Measurements from ENCODE around the gene LRIG1. TPM values are rescaled to one million over a fixed set of nuclear protein-coding genes. Genes with fewer than 3 reads are reported as not detected.

LRIG1 gene
- total and polyA plus RNA-seq, 2 of the 8 experiments (the other 6 are each of a cell fraction or from before 2014, with no cell fraction given), result 78.1 to 88.7 TPM

GRCh38 chr3:66480666-66481065 is 20.2 kb downstream of the LRIG1 start:
- H3K56ac ChIP-seq (replicated peaks; ENCODE audit: insufficient read length, low read depth, low read length), result no peak overlapping the region
- no peak overlapping the region for H3K14ac ChIP-seq (ENCODE audit: insufficient read length)
- DNase-seq (ENCODE audit: low read depth in 1 of 2, low spot score in 2 of 2) (no peak), FAIRE-seq (no peak)
- H3K4ac ChIP-seq (replicated peaks; ENCODE audit: insufficient read length, low read depth, low read length), result no peak overlapping the region
- H2AFZ ChIP-seq (ENCODE audit: low read length), result no peak overlapping the region
- no peak overlapping the region for H2BK120ac ChIP-seq (replicated peaks; ENCODE audit: low read depth, low read length)
- H3K4me2 ChIP-seq (ENCODE audit: insufficient read depth in 1 of 2, low read depth in 2 of 2, low read length in 2 of 2), result no peak overlapping the region; a peak in 1 of 4 replicates
- no peak overlapping the region for H3K4me3 ChIP-seq (ENCODE audit: extremely low read depth in 1 of 4, insufficient read depth in 2 of 4, low read depth in 3 of 4, low read length in 4 of 4)
- H3K9me3 ChIP-seq (ENCODE audit: insufficient read depth in 2 of 2, low read depth in 1 of 2, low read length in 1 of 2), result no peaks in the 10 kb centered on the region
- no peaks in the 10 kb centered on the region for H3K27me3 ChIP-seq (replicated peaks in 1 of 4; ENCODE audit: control insufficient read depth in 3 of 4, extremely low read depth in 1 of 4, insufficient read depth in 3 of 4, low read length in 3 of 4)
- no peak overlapping the region for H2BK20ac ChIP-seq (ENCODE audit: low read length)
- H3K36me3 ChIP-seq (ENCODE audit: control insufficient read depth in 2 of 4, insufficient read depth in 4 of 4, low read length in 3 of 4), result no peaks in the 10 kb centered on the region
- 78% methylated on average over 2 of the region's 2 CpGs; no CpG with 5 or more reads in 1 of the 2 experiments for WGBS, 2 experiments (ENCODE audit: extremely low coverage in 1 of 2, insufficient coverage in 1 of 2, insufficient read length in 1 of 2, insufficient replicate concordance in 2 of 2, low coverage in 1 of 2, low lambda C conversion rate in 2 of 2, missing lambda C conversion rate in 1 of 2)
- TF ChIP-seq BCL11A (IDR thresholded peaks at IDR 0.05; ENCODE audit: low read depth in 2 of 2, low read length in 2 of 2), result no peak
- no peak overlapping the region for H2BK15ac ChIP-seq (ENCODE audit: low read length)
- H3K79me2 ChIP-seq (ENCODE audit: control insufficient read depth in 1 of 2, insufficient read depth in 2 of 2, low read length in 2 of 2), result peaks cover 68 to 100% of the 10 kb centered on the region in 2 experiments
- no peak overlapping the region for H3K9ac ChIP-seq (replicated peaks in 1 of 4; ENCODE audit: extremely low read depth in 1 of 4, low read depth in 3 of 4, low read length in 3 of 4)
- H4K91ac ChIP-seq (replicated peaks; ENCODE audit: insufficient read length, low read length), result no peak overlapping the region
- H2AK5ac ChIP-seq (ENCODE audit: low read depth, low read length), result 0 out of 2 replicates have a peak overlapping the region, but pooled peaks have one; percentile 72
- ChIA-PET POLR2A (ENCODE audit: partially characterized antibody) (interaction anchor here (0.7 to 1.3 kb wide), 3 partner anchors 9 to 332 kb away, joined by 3 to 4 read pairs (median 3); no protein-coding TSS in a partner anchor), CTCF (ENCODE audit: partially characterized antibody) (no interaction called here)
- H4K8ac ChIP-seq (ENCODE audit: extremely low read depth, insufficient read depth, low read length), result no peak overlapping the region
- H3K23me2 ChIP-seq (ENCODE audit: low read depth, low read length), result no peaks in the 10 kb centered on the region
- peaks cover 13 to 80% (median 50%) of the 10 kb centered on the region in 4 experiments for H3K4me1 ChIP-seq (replicated peaks in 1 of 4; ENCODE audit: control insufficient read depth in 3 of 4, insufficient read depth in 4 of 4, low read length in 3 of 4)
- H3K18ac ChIP-seq (ENCODE audit: extremely low read depth, low read length), result no peak overlapping the region
- H4K5ac ChIP-seq (ENCODE audit: insufficient read length, low read depth, low read length), result no peak overlapping the region
- no peak overlapping the region for H2BK5ac ChIP-seq (ENCODE audit: low read depth, low read length)
- no peak overlapping the region for H3K23ac ChIP-seq (ENCODE audit: insufficient read length)
- peaks cover 47 to 54% of the 10 kb centered on the region in 2 experiments for H4K20me1 ChIP-seq (replicated peaks in 1 of 2; ENCODE audit: control insufficient read depth in 1 of 2, insufficient read depth in 2 of 2, low read length in 2 of 2)
- no peak overlapping the region for H3K27ac ChIP-seq (ENCODE audit: low read depth, low read length)
- H3K79me1 ChIP-seq (ENCODE audit: low read depth, low read length), result peaks cover 35% of the 10 kb centered on the region
- no peak overlapping the region for H2BK12ac ChIP-seq (ENCODE audit: low read depth, low read length)
